HG03558 (cell line): ENCODE measurements around the gene SLCO4A1.
"Not testable (repeated sequence)": the region's sequence is repeated elsewhere in the genome, so short reads cannot be mapped to it uniquely, and the experiment has no call there.

Experiments used
- ATAC-seq: cut with Tn5 transposase; IDR thresholded peaks from one replicate; pipeline ENCODE4 v1.9.1; 2021; ENCODE audit warnings: moderate number of reproducible peaks; ENCODE audit not compliant: unreplicated experiment; ENCODE audit errors: extremely low read depth

Gene SLCO4A1

GRCh38 chr20:62679978-62680589 lies 37.8 kb downstream of the SLCO4A1 start:
- ATAC-seq = no peak

GRCh38 chr20:62682912-62683517 lies 40.7 kb downstream of the SLCO4A1 start:
- ATAC-seq = no peak

DNA sequence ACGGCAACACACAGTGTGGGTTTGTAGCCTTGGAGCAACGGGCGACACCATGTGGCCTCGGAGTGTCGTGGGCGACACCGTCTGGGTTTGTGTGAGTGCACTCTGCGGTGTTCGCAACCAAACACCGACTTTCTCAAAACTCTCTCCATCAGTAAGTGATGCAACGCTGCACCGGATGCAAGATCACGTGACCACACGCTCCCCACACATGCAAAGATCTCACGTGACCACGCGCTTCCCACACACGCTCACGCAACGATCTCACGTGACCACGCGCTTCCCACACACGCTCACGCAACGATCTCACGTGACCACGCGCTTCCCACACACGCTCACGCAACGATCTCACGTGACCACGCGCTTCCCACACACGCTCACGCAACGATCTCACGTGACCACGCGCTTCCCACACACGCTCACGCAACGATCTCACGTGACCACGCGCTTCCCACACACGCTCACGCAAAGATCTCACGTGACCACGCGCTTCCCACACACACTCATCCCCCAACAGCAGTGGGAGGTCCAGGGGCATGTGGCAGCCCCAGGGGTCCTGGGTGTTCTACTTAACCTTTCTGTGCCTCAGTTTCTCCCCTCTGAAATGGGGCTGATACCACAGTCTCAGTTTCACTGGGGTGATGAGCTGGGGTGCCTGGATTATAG lies 41.5 kb downstream of the SLCO4A1 start:
- ATAC-seq = not testable (repeated sequence)

DNA sequence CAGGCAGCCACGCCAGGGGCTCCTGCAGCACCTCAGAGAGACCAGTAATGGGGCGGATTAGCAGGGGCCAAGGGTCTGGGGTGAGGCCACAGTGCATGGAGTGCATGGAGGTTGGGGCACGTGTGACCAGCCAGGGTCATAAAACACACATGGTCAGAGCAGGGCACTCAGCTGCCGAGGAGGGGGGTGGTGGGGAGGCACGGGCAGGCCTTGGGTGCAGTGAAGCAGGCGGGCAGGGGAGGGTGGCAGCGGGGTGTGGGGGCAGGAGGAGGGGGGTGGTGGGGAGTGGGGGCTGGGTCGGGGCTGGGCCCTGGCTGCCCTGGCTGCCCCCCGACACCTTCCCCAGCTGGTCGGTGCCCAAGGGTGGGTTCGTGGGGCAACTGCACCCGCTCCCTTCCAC lies 42.7 kb downstream of the SLCO4A1 start:
- ATAC-seq = no peak

DNA sequence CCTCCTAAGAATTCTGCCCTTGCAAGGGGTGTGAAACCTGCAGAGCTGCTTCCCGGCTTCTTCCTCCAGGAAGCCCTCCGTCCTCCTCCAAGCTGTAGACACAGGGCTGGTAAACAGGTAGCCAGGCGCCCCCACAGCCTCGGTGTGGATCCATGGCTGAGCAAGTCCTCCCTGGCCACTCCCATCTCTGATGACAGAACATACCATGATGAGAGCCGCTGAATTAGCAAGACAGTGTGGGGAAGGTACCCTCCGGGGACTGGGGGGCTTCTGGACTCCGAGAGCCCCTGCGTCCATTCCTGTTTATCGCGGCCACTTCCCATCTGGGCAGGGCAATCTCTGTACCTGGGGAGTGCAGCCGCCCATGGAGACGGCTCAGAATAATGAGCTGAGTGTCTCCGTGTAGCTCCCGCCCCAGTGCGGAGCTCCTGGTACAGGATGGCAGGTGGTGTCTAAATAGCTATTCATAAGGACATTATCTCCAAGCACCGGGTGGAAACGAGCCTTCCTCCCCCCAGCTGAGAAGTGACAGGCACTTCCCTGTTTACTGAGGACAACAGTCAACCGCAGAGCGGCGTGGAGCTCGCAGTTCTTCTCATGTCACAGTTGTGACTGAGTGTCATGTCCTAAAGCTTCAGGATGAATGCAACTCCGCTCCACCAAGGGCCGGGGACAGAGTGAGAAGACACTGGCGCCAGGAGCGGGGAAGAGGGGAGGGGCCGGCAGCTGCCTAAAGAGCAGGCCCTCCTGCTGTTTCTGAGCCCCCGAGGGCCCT lies 43.7 kb downstream of the SLCO4A1 start:
- ATAC-seq = no peak

GRCh38 chr20:62686869-62687830 lies 44.8 kb downstream of the SLCO4A1 start:
- ATAC-seq = no peak

DNA sequence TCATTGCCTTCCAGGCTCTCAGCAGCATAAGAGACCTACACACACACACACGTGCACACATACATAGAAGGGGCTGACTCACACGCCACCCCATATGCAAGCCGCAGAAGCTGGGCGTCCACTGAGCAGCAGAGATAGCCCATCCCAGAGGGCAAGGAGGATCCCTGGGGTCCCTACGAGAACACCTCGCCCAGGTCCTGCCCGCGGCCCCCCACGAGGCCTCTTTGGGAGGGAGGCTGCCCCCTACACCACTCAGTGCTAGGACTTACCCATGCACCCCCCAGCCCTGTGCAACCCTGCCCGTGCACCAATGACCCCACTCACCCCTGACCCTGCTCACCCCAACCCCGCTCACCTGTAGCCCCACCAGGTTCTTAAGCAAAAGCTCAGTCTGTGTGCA lies 45.8 kb downstream of the SLCO4A1 start:
- ATAC-seq = no peak

GRCh38 chr20:62688855-62689460 lies 46.7 kb downstream of the SLCO4A1 start:
- no peak for ATAC-seq

- no peak for ATAC-seq
Observed at GRCh38 chr20:62689861-62690260, 47.6 kb downstream of the SLCO4A1 start.

DNA sequence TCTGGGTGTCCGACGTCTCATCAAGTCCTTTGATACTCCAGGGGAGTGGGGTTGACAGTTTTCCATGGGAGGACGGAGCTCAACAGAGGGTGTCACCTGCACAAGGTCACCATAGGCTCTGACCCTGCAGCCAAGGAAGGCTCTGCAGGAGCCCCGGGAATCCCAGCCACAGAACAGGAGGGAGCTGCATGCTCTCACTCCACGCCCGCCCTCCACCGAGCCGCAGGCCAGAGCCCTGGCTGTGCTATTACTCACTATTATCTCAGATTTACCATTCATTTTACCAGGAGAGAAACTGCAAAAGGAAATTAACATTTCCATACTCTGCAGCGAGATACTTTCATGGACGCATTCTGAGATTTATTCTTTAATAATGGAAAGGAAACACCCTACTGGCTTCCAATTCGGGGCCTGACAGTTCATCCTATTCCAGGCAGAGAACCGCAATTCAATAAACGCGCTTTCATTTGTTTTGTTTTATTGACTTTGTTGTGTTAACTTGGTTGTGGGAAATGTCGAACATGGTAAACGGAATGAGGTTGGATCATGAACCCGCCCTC lies 48.0 kb downstream of the SLCO4A1 start:
- ATAC-seq = no peak

GRCh38 chr20:62691487-62691886 lies 49.2 kb downstream of the SLCO4A1 start:
- no peak for ATAC-seq

DNA sequence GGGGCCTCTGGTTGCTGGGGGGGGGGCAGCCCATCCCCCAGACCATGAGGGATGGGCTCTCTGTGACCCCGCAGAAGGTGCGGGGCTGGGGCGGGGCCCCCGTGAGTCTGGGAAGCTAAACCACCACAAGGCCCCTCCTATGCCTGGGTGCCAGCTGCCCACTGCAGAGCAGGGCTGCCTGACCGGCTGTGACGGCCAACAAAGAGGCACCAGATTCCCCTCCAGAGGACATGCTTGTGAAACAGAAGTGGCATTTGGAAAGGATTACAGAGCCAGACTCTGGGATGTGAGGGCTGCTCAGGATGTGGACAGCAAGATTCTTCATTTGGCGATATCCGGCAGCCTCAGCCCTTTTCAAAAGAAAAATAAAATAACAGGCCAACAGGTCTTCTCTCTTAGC lies 49.9 kb downstream of the SLCO4A1 start:
- ATAC-seq = no peak

GRCh38 chr20:62692801-62693523 lies 50.7 kb downstream of the SLCO4A1 start:
- ATAC-seq = no peak

DNA sequence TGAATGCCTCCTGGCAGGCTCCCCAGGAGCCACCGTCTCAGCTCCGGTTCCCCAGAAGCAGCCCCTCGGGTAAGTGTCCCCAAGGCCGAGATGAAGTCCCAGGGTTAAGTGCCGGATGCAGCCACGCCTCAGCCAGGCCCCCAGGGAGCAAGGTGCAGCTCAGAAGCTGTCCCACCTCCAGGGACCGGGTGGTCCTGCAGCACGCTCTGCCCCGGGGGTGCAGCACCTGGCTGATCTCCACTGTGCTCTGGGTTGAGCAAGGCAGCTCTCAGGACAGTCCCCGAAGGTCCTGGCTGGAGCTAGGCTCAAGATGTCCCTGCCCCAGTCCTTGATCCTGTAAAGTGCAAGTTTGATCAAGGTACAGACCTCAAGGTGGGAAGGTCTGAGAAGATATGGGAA lies 51.2 kb downstream of the SLCO4A1 start:
- no peak for ATAC-seq

GRCh38 chr20:62694106-62694505 lies 51.8 kb downstream of the SLCO4A1 start:
- no peak for ATAC-seq

GRCh38 chr20:62694868-62695267 lies 52.6 kb downstream of the SLCO4A1 start:
- ATAC-seq = no peak

- ATAC-seq = no peak
Observed at GRCh38 chr20:62695448-62696414, 53.4 kb downstream of the SLCO4A1 start.
